CMK (cell line): ENCODE results near the gene STRA6.
"Not testable (repeated sequence)": the region's sequence is repeated elsewhere in the genome, so short reads cannot be mapped to it uniquely, and the experiment has no call there.

ENCODE experiments used
- DNase-seq: peaks from one replicate; pipeline ENCODE4 v3.0.0-alpha.2; 2010; ENCODE audit warnings: low read depth

The STRA6 gene

GRCh38 chr15:74179101-74179841 lies 23.3 kb downstream of the STRA6 start:
- DNase-seq = no peak

DNA sequence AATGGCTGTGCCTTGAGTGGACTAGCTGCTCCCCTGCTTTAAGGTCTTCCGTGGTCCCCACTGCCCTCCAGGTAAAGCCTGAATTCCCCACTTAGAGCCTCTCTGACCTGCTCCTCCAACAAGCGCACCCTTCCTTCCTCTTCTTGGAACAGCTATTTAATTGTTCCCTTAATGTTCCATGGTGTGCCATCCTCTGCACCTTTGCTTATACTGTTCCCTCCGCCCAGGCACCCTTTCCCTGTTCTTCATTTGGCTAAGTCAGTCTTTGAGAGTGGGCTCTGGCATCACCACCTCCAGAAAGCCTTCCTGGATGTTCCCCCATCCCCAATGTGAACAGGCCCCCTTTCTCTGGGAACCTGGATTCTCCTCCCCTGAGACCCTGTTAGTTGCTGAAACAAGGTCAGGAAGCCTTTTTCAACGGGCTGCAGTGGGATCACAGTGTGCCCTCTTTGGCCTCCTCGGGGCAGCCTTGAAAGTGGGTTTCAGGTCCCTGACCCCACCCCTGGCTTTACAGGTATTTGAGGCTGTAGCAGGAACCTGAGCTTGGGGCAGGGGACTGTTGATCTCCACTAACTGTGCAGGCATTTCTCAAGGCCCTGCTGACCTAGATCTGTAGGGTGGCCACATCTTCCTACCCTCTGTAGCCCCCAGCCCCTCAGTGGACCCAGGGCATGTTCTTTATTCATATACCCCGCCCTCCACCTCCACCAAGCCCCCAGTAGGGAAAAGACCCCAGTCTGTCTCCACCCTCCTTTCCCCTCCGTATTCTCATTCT lies 24.1 kb downstream of the STRA6 start:
- DNase-seq = no peak

- no peak for DNase-seq
Observed at GRCh38 chr15:74176262-74177214, 26.0 kb downstream of the STRA6 start.

GRCh38 chr15:74175271-74176191 lies 27.1 kb downstream of the STRA6 start:
- no peak for DNase-seq

DNA sequence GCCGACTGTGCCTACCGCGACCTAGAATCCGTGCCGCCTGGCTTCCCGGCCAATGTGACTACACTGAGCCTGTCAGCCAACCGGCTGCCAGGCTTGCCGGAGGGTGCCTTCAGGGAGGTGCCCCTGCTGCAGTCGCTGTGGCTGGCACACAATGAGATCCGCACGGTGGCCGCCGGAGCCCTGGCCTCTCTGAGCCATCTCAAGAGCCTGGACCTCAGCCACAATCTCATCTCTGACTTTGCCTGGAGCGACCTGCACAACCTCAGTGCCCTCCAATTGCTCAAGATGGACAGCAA lies 27.7 kb downstream of the STRA6 start:
- DNase-seq = no peak

- no peak for DNase-seq
Observed at GRCh38 chr15:74174219-74174957, 28.2 kb downstream of the STRA6 start.

DNA sequence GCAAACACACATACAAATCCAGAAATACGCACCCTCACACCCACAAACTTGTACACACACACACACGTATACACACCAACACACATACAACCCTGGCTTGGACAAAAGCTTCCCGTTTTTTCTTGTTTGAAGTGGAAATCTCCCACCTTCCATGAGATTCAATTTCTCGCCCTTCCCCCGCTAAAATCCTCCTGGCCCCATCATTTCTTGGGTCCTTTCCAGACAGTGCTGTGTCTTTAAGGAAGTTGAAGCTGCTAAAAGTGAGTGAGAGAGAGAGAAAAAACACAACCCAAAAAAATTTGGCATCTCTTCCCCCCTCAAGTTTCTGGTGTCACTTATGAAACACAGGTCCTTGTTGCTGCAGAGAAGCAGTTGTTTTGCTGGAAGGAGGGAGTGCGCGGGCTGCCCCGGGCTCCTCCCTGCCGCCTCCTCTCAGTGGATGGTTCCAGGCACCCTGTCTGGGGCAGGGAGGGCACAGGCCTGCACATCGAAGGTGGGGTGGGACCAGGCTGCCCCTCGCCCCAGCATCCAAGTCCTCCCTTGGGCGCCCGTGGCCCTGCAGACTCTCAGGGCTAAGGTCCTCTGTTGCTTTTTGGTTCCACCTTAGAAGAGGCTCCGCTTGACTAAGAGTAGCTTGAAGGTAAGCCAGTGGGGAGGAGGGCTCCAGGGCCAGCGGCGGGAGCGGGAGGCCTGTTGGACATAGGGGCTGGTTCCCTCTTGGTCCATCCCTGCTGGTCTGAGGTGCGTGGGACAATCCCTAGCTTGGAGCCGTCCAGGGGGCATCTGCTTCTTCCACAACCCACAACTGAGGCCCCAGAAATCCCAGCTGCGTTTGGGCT lies 29.0 kb downstream of the STRA6 start, which contains the start of gene ISLR:
ISLR (plus strand) TSS at position 331 of the 839 bp plus-strand sequence. CDS start 1,149 bp downstream, outside the sequence.
- no peak for DNase-seq

DNA sequence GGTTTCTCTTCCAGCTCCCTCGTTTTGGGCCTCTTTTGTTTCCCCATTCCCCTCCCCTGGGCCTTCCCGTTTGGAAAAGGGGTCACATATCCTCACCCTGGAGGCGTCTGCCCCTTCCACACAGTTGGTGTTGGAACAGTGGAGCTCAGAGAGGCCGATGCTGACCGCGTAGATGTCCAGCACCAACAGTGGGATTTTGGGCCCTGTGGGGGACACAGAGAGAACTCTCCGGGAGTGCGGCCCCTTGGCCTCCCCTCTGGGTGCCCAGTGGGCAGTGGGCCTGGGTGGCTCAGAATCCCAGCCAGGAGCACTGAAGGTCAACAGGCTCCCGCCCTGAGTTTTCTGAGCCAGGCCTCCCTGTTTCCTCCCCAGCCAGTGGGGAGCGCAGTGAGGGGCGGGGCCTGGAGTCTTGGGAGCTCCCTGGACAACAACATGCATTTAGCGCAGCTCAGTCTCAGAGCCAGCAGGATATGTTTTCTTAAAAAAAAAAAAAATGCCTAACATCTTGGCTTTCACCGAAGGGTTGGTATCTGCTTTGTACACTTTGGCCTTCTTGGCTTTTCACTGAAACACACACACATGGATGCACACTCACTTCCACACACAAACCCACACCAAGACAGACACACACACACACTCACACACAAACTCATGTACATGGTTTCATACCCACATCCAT lies 29.7 kb downstream of the STRA6 start:
- no peak for DNase-seq

DNA sequence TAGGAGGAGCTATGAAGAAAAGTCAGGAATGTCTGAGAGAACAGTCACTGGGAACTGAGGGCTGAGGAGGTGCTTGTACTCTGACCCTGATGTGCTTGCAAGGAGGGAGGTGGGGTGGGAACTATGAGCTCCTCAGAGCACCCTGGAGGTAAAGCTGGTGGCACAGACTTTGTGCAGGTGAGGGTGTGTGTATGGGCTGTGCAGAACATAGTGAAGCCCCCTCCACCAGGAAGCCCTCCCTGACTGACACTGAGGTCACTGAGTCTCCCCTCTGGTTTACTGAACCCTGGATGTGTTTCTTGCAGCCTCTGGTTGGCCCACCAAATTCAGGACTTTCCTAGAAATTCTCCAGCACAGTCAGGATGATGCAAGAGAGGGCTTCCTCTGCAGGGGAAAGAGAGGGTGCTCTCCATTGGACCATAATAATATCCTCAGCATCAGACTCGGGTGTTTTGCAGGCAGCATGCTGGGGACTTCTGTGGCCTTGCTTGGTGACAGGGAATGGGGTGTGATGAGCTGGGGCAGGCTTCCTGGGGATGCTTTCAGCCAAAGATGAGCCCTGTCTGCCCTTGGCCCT lies 30.5 kb downstream of the STRA6 start:
- DNase-seq = no peak

- DNase-seq = no peak
Observed at GRCh38 chr15:74170875-74171578, 31.6 kb downstream of the STRA6 start.

- no peak for DNase-seq
Observed at GRCh38 chr15:74170071-74170844, 32.3 kb downstream of the STRA6 start.

DNA sequence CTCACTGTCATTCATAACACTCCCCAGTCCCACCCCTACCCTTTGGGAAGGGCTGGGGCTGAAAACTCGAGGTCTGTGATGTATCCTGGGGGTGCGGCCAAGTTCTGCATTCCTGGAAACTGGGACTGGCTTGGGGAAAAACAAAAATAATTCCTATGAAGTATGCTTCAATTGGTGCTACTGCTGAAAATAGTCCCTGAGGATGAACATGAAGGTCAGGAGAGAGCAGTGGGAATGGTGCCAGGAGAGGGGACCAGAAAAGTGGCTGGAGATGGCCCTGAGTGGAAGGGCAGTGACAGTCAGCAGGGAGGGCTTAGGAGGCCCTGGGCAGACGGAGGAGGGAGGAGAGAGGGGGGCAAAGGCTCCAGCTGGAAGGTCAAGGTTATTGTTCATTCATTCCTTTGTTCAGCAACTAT lies 33.9 kb downstream of the STRA6 start:
- DNase-seq = no peak

- no peak for DNase-seq
Observed at GRCh38 chr15:74167891-74168331, 34.7 kb downstream of the STRA6 start.

DNA sequence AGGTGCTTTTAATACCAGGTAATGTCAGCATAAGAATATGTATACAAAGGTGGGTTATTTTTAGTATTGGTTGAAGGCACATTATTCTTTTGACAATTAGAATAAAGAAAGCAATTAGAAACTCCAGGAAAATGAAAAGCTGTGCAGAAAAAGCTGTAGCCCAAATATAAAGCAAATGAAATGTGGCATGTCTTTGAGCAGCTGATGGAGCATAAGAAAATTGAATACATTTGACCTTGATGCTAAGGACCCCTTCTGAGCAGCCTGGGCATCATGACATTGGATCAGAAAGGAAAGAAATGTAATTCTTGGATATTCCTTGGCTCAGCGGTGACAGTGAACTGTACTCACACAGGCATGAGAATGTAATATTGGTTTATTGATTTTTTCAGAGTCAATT lies 37.1 kb downstream of the STRA6 start:
- no peak for DNase-seq

DNA sequence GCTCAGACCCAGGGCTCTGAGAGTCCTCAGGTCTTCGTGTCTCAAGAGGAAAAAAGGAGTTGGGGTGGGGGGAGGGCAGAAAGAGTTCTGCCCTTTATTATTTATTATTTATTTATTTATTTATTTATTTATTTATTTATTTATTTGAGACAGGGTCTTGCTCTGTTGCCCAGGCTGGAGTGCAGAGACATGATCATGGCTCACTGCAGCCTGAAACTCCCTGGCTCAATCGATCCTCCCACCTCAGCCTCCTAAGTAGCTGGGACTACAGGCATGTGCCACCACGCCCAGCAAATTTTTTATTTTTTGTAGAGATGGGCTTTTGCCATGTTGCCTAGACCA lies 40.4 kb downstream of the STRA6 start:
- not testable (repeated sequence) for DNase-seq

- DNase-seq = not testable (repeated sequence)
Observed at GRCh38 chr15:74160390-74160789, 42.2 kb downstream of the STRA6 start.

- DNase-seq = no peak
Observed at GRCh38 chr15:74159773-74160172, 42.8 kb downstream of the STRA6 start.
